Glutamatergic neuron (in vitro differentiated cells): Measurements from ENCODE around the gene RYR1. TPM values are rescaled to one million over a fixed set of nuclear protein-coding genes. Genes with fewer than 3 reads are reported as not detected.

ENCODE experiments used
- DNase-seq: peaks from one replicate; pipeline ENCODE4 v3.0.0; 2022
- H3K27ac Mint-ChIP-seq: one replicate; pipeline ENCODE4 v1.8.0; 2020; ENCODE audit warnings: mild to moderate bottlenecking, mixed read lengths, inconsistent platforms; ENCODE audit not compliant: unreplicated experiment
- H3K27me3 Mint-ChIP-seq: one replicate; pipeline ENCODE4 v1.8.0; 2020; ENCODE audit warnings: mild to moderate bottlenecking, moderate library complexity, mixed read lengths, inconsistent platforms; ENCODE audit not compliant: unreplicated experiment
- H3K36me3 Mint-ChIP-seq: one replicate; pipeline ENCODE4 v1.8.0; 2020; ENCODE audit warnings: mild to moderate bottlenecking, mixed read lengths, inconsistent platforms; ENCODE audit not compliant: unreplicated experiment
- H3K4me1 Mint-ChIP-seq: one replicate; pipeline ENCODE4 v1.8.0; 2020; ENCODE audit warnings: mild to moderate bottlenecking, low read depth, mixed read lengths, inconsistent platforms; ENCODE audit not compliant: unreplicated experiment
- H3K4me3 Mint-ChIP-seq: one replicate; pipeline ENCODE4 v1.8.0; 2020; ENCODE audit warnings: mild to moderate bottlenecking, mixed read lengths, inconsistent platforms; ENCODE audit not compliant: unreplicated experiment
- H3K9me3 Mint-ChIP-seq: one replicate; pipeline ENCODE4 v1.8.0; 2020; ENCODE audit warnings: mild to moderate bottlenecking, moderate library complexity, mixed read lengths, inconsistent platforms; ENCODE audit not compliant: unreplicated experiment
- total RNA-seq: library from RNA; stranded (reverse); fragmentation: NEBNext Ultra II Directional; extraction: Animal tissue kit (Norgen Biotek cat#: 25700); gene quantifications from one replicate; pipeline ENCODE4 v1.2.1, GENCODE V29; 2021; ENCODE audit not compliant: unreplicated experiment
- TF ChIP-seq, protein P1 (sequence below): fragments of 200-600 bp; sonication (generic); IDR thresholded peaks from one replicate; pipeline ENCODE4 v1.5.0; 2021; ENCODE audit not compliant: partially characterized antibody, unreplicated experiment

The RYR1 gene
- total RNA-seq, 1 donor from 2014 or later, result 117 TPM

DNA sequence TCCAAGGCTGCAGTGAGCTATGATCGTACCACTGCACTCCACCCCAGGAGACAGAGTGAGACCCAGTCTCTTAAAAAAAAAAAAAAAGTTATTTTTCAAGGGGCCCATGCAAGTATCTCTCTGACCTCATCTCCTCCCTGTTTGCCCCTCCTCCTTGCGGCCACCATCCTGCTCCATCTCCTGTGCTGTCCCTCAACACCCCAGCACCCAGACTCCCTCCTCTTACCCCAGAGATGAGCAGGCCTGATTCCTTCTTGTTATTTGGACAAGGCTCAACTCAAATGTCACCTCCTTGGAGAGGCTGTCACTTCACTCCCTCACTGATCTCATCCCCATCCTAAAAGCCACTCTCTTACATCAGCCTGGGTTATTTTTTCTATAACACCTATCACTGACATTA lies 4.4 kb downstream of the RYR1 start:
- Mint-ChIP-seq H3K36me3 (no peaks in the 10 kb centered on the region), H3K9me3 (no peaks in the 10 kb centered on the region), H3K4me3 (no peak overlapping the region), H3K4me1 (peaks cover 14% of the 10 kb centered on the region), H3K27ac (no peak overlapping the region), H3K27me3 (peaks cover 4% of the 10 kb centered on the region)
- TF ChIP-seq, protein P1, sequence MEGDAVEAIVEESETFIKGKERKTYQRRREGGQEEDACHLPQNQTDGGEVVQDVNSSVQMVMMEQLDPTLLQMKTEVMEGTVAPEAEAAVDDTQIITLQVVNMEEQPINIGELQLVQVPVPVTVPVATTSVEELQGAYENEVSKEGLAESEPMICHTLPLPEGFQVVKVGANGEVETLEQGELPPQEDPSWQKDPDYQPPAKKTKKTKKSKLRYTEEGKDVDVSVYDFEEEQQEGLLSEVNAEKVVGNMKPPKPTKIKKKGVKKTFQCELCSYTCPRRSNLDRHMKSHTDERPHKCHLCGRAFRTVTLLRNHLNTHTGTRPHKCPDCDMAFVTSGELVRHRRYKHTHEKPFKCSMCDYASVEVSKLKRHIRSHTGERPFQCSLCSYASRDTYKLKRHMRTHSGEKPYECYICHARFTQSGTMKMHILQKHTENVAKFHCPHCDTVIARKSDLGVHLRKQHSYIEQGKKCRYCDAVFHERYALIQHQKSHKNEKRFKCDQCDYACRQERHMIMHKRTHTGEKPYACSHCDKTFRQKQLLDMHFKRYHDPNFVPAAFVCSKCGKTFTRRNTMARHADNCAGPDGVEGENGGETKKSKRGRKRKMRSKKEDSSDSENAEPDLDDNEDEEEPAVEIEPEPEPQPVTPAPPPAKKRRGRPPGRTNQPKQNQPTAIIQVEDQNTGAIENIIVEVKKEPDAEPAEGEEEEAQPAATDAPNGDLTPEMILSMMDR, result no peak
- no peak for DNase-seq

DNA sequence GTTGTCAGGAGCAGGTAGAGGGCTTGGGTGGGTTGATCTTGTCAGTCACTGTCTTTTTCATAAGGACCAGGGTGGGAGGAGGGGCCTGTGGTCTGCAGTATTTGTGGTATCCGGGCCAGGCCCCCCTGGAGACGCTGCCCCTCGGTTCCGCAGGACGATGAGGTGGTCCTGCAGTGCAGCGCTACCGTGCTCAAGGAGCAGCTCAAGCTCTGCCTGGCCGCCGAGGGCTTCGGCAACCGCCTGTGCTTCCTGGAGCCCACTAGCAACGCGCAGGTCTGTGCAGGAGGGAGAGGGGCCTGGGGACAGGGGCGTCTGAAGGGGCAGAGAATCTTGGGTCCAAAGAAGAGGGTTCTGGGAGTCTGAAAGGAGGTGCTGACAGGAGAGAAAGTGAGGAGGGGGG lies 7.1 kb downstream of the RYR1 start:
- Mint-ChIP-seq H3K4me1 (peaks cover 5% of the 10 kb centered on the region), H3K9me3 (peaks cover 5% of the 10 kb centered on the region), H3K27ac (no peak overlapping the region), H3K4me3 (no peak overlapping the region), H3K27me3 (peaks cover 3% of the 10 kb centered on the region), H3K36me3 (peaks cover 5% of the 10 kb centered on the region)
- DNase-seq, result no peak
- TF ChIP-seq, protein P1, result no peak

DNA sequence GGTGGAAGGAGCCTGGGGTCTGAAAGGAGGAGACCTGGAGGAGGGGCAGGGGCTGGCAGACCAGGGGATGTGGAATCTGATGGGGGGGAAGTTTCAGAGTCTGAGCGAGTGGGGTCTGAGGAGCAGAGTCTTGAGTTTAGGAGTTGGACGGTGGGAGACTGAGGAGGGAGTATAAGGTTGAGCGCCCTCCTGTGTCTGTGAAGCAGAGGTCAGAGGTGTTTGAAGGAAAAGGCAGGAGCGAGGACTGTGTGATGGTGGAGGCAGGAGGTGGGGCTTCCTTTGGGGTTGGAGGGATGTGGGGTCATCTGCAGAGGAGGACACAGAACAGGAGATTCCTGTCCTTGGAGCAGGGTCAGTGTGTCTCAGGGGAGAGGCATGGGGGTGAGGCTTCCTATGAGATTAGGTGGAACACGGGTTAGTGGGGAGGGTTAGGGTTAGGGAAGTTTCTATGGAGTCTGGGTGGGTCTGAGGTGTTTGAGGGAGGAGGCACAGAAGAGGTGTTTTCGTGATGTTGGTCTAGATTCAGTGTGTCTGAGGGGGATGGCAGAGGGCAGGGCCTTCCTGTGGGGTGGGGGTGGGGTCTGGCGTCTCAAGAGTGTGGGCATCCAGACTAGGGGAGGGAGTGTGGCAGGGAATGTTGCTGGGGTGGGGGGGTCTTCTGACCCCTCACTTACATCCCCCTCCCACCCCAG lies 8.3 kb downstream of the RYR1 start:
- Mint-ChIP-seq H3K27ac (no peak overlapping the region), H3K9me3 (peaks cover 8% of the 10 kb centered on the region), H3K4me3 (no peak overlapping the region), H3K36me3 (peaks cover 5% of the 10 kb centered on the region), H3K4me1 (peaks cover 5% of the 10 kb centered on the region), H3K27me3 (peaks cover 7% of the 10 kb centered on the region)
- TF ChIP-seq, protein P1, result no peak
- DNase-seq, result no peak

DNA sequence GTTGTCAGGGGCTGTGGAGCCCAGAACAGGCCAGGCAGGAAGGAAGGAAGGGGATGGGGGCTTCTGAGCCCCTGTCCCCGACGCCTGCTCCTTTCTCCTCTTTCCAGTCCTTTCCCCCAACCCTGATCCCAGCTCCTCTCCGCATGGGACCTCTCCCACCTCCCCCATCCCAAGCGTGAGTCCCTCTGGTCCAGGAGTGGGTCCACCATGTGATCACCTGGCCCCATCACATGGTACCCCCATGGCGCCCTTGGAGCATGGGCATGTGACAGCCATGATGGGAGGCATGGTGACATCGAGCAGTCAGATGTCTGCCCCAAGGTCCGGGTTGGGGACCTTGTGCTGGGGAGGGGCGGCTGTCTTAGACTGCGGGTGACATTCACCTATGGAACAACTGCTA lies 9.2 kb downstream of the RYR1 start:
- no peak overlapping the region for H3K27ac Mint-ChIP-seq
- peaks cover 8% of the 10 kb centered on the region for H3K9me3 Mint-ChIP-seq
- no peak for DNase-seq
- peaks cover 5% of the 10 kb centered on the region for H3K4me1 Mint-ChIP-seq
- no peak overlapping the region for H3K4me3 Mint-ChIP-seq
- H3K27me3 Mint-ChIP-seq, result peaks cover 7% of the 10 kb centered on the region
- peaks cover 5% of the 10 kb centered on the region for H3K36me3 Mint-ChIP-seq
- TF ChIP-seq, protein P1, result no peak

DNA sequence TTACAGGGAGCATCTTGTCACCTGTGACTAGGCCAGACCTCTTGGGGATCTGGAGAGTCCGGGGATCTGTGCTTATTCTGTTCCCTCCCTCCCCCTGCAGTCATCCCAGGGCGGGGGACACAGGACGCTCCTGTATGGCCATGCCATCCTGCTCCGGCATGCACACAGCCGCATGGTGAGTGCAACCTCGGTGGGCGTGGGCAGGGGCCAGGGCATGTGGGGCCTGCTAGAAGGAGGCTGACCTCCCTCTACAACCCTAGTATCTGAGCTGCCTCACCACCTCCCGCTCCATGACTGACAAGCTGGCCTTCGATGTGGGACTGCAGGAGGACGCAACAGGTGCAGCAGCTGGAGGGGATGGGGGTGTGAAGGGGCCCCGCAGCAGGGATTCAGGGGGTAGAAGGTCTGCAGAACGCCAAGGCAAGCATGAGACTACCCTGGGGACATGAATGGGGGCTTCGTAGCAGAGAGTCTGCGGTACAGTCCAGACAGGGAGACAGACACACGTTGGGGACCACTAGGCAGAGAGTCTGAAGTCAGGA lies 10.0 kb downstream of the RYR1 start:
- Mint-ChIP-seq H3K9me3 (peaks cover 8% of the 10 kb centered on the region), H3K36me3 (peaks cover 5% of the 10 kb centered on the region), H3K4me1 (peaks cover 5% of the 10 kb centered on the region), H3K27me3 (peaks cover 7% of the 10 kb centered on the region), H3K27ac (no peak overlapping the region), H3K4me3 (no peak overlapping the region)
- DNase-seq, result no peak
- TF ChIP-seq, protein P1, result no peak
